Natural killer cell (primary cell): ENCODE results near the gene PLK5. TPM values are rescaled to one million over a fixed set of nuclear protein-coding genes. Genes with fewer than 3 reads are reported as not detected.

ENCODE experiments used
- ATAC-seq, 3 donors: fragments of 150-1000 bp in 2 of 3; fragments of 200-7000 bp in 1 of 3; cut with Tn5 transposase; 1 replicate in 1 of 3; 2 replicates in 2 of 3; pipeline ENCODE4 v1.10.0; 2021; ENCODE audit warnings: mild to moderate bottlenecking in 2 of 3, moderate library complexity in 2 of 3
- DNase-seq, 2 donors: peaks; one replicate each; pipeline versions ENCODE4 v3.0.0 to v3.0.0-alpha.2; 2013 to 2021; ENCODE audit warnings: mixed read lengths in 1 of 2
- H3K27ac ChIP-seq: one replicate; pipeline ENCODE4 v1.5.1; 2013; ENCODE audit warnings: mild to moderate bottlenecking, low read length
- H3K27me3 ChIP-seq: one replicate; pipeline ENCODE4 v1.6.1; 2013; ENCODE audit warnings: low read length; ENCODE audit not compliant: control insufficient read depth, insufficient read depth
- H3K36me3 ChIP-seq: one replicate; pipeline ENCODE4 v1.6.1; 2013; ENCODE audit warnings: low read length; ENCODE audit not compliant: control insufficient read depth, insufficient read depth
- H3K4me1 ChIP-seq: one replicate; pipeline ENCODE4 v1.6.1; 2013; ENCODE audit warnings: low read length; ENCODE audit not compliant: control insufficient read depth, insufficient read depth
- H3K4me3 ChIP-seq: one replicate; pipeline ENCODE4 v1.5.1; 2013; ENCODE audit warnings: low read length
- H3K9me3 ChIP-seq: one replicate; pipeline ENCODE4 v1.6.1; 2013; ENCODE audit warnings: low read length; ENCODE audit not compliant: control insufficient read depth, insufficient read depth
- H3K27ac Mint-ChIP-seq, 2 donors: one replicate each; pipeline ENCODE4 v1.8.0; 2022; ENCODE audit warnings: mild to moderate bottlenecking in 2 of 2, mixed read lengths in 2 of 2, moderate library complexity in 1 of 2
- H3K27me3 Mint-ChIP-seq, 2 donors: one replicate each; pipeline ENCODE4 v1.8.0; 2022; ENCODE audit warnings: low read depth in 2 of 2, mixed read lengths in 2 of 2
- H3K36me3 Mint-ChIP-seq: one replicate; pipeline ENCODE4 v1.8.0; 2022; ENCODE audit warnings: mixed read lengths
- H3K4me1 Mint-ChIP-seq, 2 donors: one replicate each; pipeline ENCODE4 v1.8.0; 2022; ENCODE audit warnings: mixed read lengths in 2 of 2
- H3K4me3 Mint-ChIP-seq: one replicate; pipeline ENCODE4 v1.8.0; 2022; ENCODE audit warnings: mild to moderate bottlenecking, moderate library complexity, mixed read lengths
- H3K9me3 Mint-ChIP-seq, 2 donors: one replicate each; pipeline ENCODE4 v1.8.0; 2022; ENCODE audit warnings: mixed read lengths in 2 of 2
- CTCF ChIP-seq: fragments of 200-600 bp; IDR thresholded peaks from one replicate; pipeline ENCODE4 v1.8.0; 2022; ENCODE audit warnings: antibody characterized with exemption
- WGBS: methylation state at CpG from one replicate; pipeline ENCODE4 v1.1.7; 2013; ENCODE audit warnings: missing lambda C conversion rate; ENCODE audit not compliant: insufficient coverage; 5-methylcytosine and 5-hydroxymethylcytosine counted together
- intact Hi-C: fragments of 100-400 bp; cut with micrococcal nuclease; formaldehyde crosslinking; loops from one replicate; pipeline ENCODE4 v1.14.2; 2022
- total RNA-seq, 4 donors: library from RNA; stranded (reverse); fragments of 120-200 nt in 1 of 4; gene quantifications; one replicate each; pipeline versions ENCODE4 v1.2.3 to v1.2.4, GENCODE V29; 2013 to 2022

The PLK5 gene
- total RNA-seq, 3 donors from 2014 or later (not counting 1 experiment from before 2014, with no cell fraction given), result not detected

DNA sequence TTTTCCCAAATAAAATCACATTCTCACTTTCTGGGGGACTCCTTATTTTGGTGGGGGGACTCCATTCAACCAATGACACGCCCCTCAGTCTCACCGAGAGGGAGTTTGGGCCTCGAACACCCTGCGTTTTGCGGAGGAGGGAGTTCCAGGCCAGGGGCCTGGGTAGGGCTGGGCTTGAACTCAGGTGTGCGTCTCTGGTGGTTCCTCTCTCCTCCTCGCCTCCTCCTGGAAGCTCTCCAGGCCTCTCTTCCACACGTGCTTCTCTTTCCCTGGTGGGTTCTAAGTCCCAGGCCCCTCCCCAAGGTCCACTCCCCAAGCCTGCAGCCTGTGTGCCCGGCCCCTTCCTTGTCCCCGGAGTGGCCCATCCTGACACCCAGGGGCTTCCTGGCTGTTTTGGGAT lies 29.5 kb downstream of the PLK5 start:
- no peaks in the 10 kb centered on the region for H3K9me3 Mint-ChIP-seq
- H3K9me3 ChIP-seq, result no peaks in the 10 kb centered on the region
- no peaks in the 10 kb centered on the region for H3K4me1 ChIP-seq
- intact Hi-C loops, result no loop called here
- no peak for DNase-seq
- ATAC-seq, result no peak
- H3K4me1 Mint-ChIP-seq, result no peaks in the 10 kb centered on the region
- no peak overlapping the region for H3K27ac Mint-ChIP-seq
- TF ChIP-seq CTCF, result no peak
- no peaks in the 10 kb centered on the region for H3K36me3 ChIP-seq
- H3K4me3 ChIP-seq, result no peak overlapping the region
- no peaks in the 10 kb centered on the region for H3K27me3 ChIP-seq
- no peak overlapping the region for H3K27ac ChIP-seq
- 88% methylated on average over 10 of the region's 10 CpGs for WGBS
- H3K27me3 Mint-ChIP-seq, result peaks cover 0 to 3% of the 10 kb centered on the region in 2 donors
- H3K36me3 Mint-ChIP-seq, result no peaks in the 10 kb centered on the region
- no peak overlapping the region for H3K4me3 Mint-ChIP-seq

DNA sequence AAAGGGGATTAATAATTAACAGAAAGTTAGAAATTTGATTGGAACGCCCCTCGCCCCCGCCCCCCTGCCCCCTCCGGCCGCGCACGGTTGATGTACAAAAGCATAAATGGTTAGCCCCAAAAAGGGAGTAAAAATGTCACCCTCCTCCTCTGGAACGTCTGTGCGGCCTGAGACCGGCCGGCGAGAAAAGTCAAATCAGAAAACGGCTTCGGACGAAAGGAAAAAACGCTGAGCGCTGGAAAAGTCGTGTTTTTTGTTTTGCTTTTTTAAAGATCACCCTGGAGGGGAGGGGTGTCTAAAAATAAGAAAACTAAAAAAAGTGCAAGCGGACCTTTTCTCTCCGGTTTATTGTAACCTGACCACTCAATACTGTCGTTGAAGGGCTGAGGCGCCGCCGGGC lies 31.1 kb downstream of the PLK5 start:
- intact Hi-C loops, result no loop called here
- no peak for TF ChIP-seq CTCF
- H3K4me1 Mint-ChIP-seq, result peaks cover 0 to under 1% of the 10 kb centered on the region in 2 donors
- no peak overlapping the region for H3K4me3 ChIP-seq
- no peaks in the 10 kb centered on the region for H3K27me3 ChIP-seq
- no peaks in the 10 kb centered on the region for H3K9me3 ChIP-seq
- ATAC-seq, result no peak
- H3K9me3 Mint-ChIP-seq, result no peaks in the 10 kb centered on the region
- no peak overlapping the region for H3K27ac Mint-ChIP-seq
- H3K36me3 Mint-ChIP-seq, result no peaks in the 10 kb centered on the region
- H3K36me3 ChIP-seq, result no peaks in the 10 kb centered on the region
- DNase-seq, result no peak
- peaks cover 0 to 3% of the 10 kb centered on the region in 2 donors for H3K27me3 Mint-ChIP-seq
- no peak overlapping the region for H3K4me3 Mint-ChIP-seq
- no peaks in the 10 kb centered on the region for H3K4me1 ChIP-seq
- H3K27ac ChIP-seq, result no peak overlapping the region
- 96% methylated on average over 24 of the region's 24 CpGs for WGBS

DNA sequence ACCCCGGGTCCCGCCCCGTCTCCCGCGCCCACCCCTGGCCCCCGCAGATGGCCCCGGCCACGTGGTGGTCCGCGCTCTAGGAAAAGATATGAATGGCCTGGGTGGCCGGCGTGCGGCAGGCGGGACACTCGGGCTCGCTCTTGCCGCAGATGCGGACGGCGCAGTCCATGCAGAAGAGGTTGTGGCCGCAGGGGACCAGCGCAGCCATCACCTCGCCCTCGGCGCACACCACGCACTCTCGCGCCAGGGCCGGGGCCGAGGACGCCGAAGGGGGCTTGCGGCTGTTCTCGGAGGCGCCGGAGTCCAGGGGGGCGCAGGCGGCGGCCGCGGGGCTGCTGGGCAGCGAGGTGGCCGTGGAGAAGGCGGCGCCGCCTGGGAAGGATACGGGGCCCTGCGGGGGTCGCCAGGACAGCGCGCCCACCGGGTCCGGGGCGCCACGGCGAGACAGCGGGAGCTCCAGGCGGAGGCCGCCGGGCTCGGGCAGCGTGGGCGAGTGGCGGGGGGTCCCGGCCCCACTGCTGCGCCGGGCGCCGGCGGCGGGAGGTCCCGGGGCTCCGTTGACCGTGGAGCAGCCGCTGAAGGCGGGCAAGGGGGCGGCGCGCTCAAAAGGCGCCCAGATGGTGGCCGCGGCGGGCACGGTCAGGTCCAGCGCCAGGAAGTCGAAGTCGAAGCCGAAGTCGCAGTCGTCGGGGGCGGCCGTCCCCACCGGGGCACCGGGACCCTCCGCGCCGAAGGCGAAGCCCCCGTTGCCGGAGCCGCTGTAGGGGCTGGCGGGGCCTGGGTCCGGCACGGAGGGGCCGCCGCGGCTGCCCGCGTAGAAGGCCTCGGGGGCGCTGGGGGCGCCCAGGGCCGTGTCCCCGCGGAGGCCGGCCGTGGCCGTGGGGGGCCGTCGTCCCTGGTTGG lies 31.9 kb downstream of the PLK5 start:
- H3K4me1 ChIP-seq, result no peaks in the 10 kb centered on the region
- peaks cover 0 to 8% of the 10 kb centered on the region in 2 donors for H3K4me1 Mint-ChIP-seq
- H3K36me3 Mint-ChIP-seq, result no peaks in the 10 kb centered on the region
- no peak overlapping the region for H3K27ac ChIP-seq
- H3K27me3 ChIP-seq, result no peaks in the 10 kb centered on the region
- no peaks in the 10 kb centered on the region for H3K9me3 ChIP-seq
- H3K36me3 ChIP-seq, result no peaks in the 10 kb centered on the region
- WGBS, result 98% methylated on average over 121 of the region's 121 CpGs
- DNase-seq, result no peak
- no peak overlapping the region for H3K4me3 Mint-ChIP-seq
- no peak overlapping the region for H3K4me3 ChIP-seq
- intact Hi-C loops, result no loop called here
- peaks cover 0 to 3% of the 10 kb centered on the region in 2 donors for H3K27me3 Mint-ChIP-seq
- no peaks in the 10 kb centered on the region for H3K9me3 Mint-ChIP-seq
- TF ChIP-seq CTCF, result no peak
- no peak overlapping the region for H3K27ac Mint-ChIP-seq
- no peak for ATAC-seq
